GM18951 (cell line): ENCODE results near the gene SRGAP2.
"Not testable (repeated sequence)": the region's sequence is repeated elsewhere in the genome, so short reads cannot be mapped to it uniquely, and the experiment has no call there.

Source experiments
- in situ Hi-C: fragments of 300-500 bp; cut with MboI; formaldehyde crosslinking; loops from one replicate; pipeline ENCODE4 v1.12.0; 2022; ENCODE audit warnings: low sequenced_read_pairs, mixed read lengths, inconsistent platforms; ENCODE audit not compliant: unreplicated experiment

SRGAP2 gene

GRCh38 chr1:206204871-206205270, 1.5 kb downstream of the SRGAP2 start:
- in situ Hi-C loops = not testable (repeated sequence)

- in situ Hi-C loops = not testable (repeated sequence)
Measured at GRCh38 chr1:206205569-206205968, 2.2 kb downstream of the SRGAP2 start.

- in situ Hi-C loops = not testable (repeated sequence)
Measured at GRCh38 chr1:206210802-206211201, 7.5 kb downstream of the SRGAP2 start.

GRCh38 chr1:206215600-206216392, 12.5 kb downstream of the SRGAP2 start:
- in situ Hi-C loops = not testable (repeated sequence)

GRCh38 chr1:206218285-206218684, 14.9 kb downstream of the SRGAP2 start:
- in situ Hi-C loops = not testable (repeated sequence)

GRCh38 chr1:206218765-206219164, 15.4 kb downstream of the SRGAP2 start:
- in situ Hi-C loops = not testable (repeated sequence)

- in situ Hi-C loops = not testable (repeated sequence)
Measured at GRCh38 chr1:206219514-206220331, 16.4 kb downstream of the SRGAP2 start.

GRCh38 chr1:206220332-206221000, 17.1 kb downstream of the SRGAP2 start:
- in situ Hi-C loops = not testable (repeated sequence)

GRCh38 chr1:206221585-206221984, 18.2 kb downstream of the SRGAP2 start:
- in situ Hi-C loops = not testable (repeated sequence)

- in situ Hi-C loops = not testable (repeated sequence)
Measured at GRCh38 chr1:206224190-206224776, 20.9 kb downstream of the SRGAP2 start.

- in situ Hi-C loops = not testable (repeated sequence)
Measured at GRCh38 chr1:206225386-206225785, 22.0 kb downstream of the SRGAP2 start.

GRCh38 chr1:206226886-206227285, 23.5 kb downstream of the SRGAP2 start:
- in situ Hi-C loops = not testable (repeated sequence)

GRCh38 chr1:206229286-206229685, 25.9 kb downstream of the SRGAP2 start:
- in situ Hi-C loops = not testable (repeated sequence)

GRCh38 chr1:206231989-206232388, 28.6 kb downstream of the SRGAP2 start:
- in situ Hi-C loops = not testable (repeated sequence)

GRCh38 chr1:206232970-206233645, 29.8 kb downstream of the SRGAP2 start:
- in situ Hi-C loops = not testable (repeated sequence)

GRCh38 chr1:206234189-206234916, 31.0 kb downstream of the SRGAP2 start:
- in situ Hi-C loops = not testable (repeated sequence)

GRCh38 chr1:206235190-206235589, 31.8 kb downstream of the SRGAP2 start:
- in situ Hi-C loops = not testable (repeated sequence)

- in situ Hi-C loops = not testable (repeated sequence)
Measured at GRCh38 chr1:206240288-206240687, 36.9 kb downstream of the SRGAP2 start.

GRCh38 chr1:206243335-206243734, 40.0 kb downstream of the SRGAP2 start:
- in situ Hi-C loops = not testable (repeated sequence)
